Suprapubic skin (tissue), 4 donors: ENCODE measurements around the gene MARS1.

Source experiments
- EP300 ChIP-seq: sonication (generic); formaldehyde crosslinking; IDR thresholded peaks from one replicate; pipeline ENCODE4 v1.6.1; 2017; ENCODE audit warnings: antibody characterized with exemption
- POLR2A ChIP-seq, 2 donors: fragments of 450-650 bp; IDR thresholded peaks; one replicate each; pipeline ENCODE4 v1.6.1; 2017; ENCODE audit warnings: antibody characterized with exemption in 2 of 2, mild to moderate bottlenecking in 2 of 2, moderate library complexity in 2 of 2
- POLR2AphosphoS5 ChIP-seq, 3 donors: sonication (generic); formaldehyde crosslinking; IDR thresholded peaks; one replicate each; pipeline ENCODE4 v1.6.1; 2017; ENCODE audit warnings: antibody characterized with exemption in 3 of 3
- TF ChIP-seq, protein P1 (sequence below), 2 donors: fragments of 200-600 bp in 1 of 2; fragments of 450-650 bp in 1 of 2; sonication (generic) in 1 of 2; IDR thresholded peaks; one replicate each; pipeline ENCODE4 v1.5.1; 2016 to 2019; ENCODE audit warnings: antibody characterized with exemption in 2 of 2, mild to moderate bottlenecking in 1 of 2, moderate library complexity in 1 of 2

DNA sequence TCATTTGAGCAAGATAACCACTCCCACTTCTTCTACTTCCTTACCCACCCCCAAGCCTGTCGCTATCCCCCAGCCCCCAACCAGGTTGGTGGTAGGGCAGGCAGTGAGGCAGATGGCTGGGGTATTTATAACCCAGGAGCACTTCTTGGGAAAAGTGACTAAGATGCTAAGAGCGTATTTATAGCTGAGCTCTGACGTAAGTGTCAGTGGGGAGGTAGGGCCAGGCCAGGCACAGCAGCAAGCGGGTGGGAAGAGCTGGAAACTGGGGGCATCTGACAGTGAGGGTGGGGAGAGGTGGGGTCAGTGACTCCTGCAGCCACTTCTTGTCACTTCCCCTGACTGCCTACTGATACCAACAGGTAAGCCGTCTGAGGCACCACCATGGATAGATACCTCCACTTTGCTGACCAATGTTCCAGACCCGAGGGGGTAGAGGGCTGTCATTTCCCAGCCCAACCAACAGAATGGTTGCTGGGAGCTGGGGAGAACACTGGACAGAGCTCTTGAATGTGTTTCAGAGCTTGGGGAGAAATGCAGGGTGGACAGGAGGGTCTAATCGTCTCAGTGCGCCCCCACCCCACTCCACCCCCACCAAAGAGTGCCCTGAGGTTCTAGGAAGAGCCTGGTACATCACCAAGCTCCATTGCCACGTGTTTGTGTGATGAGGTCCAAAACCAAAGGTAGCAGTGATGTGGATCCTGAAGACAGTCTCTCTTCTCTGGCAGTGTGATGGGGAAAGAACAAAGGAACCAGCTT is 35.5 kb upstream of the MARS1 start:
- no peak for TF ChIP-seq POLR2AphosphoS5 (IDR thresholded peaks at IDR 0.05)
- TF ChIP-seq, protein P1, sequence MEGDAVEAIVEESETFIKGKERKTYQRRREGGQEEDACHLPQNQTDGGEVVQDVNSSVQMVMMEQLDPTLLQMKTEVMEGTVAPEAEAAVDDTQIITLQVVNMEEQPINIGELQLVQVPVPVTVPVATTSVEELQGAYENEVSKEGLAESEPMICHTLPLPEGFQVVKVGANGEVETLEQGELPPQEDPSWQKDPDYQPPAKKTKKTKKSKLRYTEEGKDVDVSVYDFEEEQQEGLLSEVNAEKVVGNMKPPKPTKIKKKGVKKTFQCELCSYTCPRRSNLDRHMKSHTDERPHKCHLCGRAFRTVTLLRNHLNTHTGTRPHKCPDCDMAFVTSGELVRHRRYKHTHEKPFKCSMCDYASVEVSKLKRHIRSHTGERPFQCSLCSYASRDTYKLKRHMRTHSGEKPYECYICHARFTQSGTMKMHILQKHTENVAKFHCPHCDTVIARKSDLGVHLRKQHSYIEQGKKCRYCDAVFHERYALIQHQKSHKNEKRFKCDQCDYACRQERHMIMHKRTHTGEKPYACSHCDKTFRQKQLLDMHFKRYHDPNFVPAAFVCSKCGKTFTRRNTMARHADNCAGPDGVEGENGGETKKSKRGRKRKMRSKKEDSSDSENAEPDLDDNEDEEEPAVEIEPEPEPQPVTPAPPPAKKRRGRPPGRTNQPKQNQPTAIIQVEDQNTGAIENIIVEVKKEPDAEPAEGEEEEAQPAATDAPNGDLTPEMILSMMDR (IDR thresholded peaks at IDR 0.05): no peak
- no peak for TF ChIP-seq POLR2A (IDR thresholded peaks at IDR 0.05)
- no peak for TF ChIP-seq EP300
